ENCODE measurements around the gene MEPCE.

MEPCE gene

DNA sequence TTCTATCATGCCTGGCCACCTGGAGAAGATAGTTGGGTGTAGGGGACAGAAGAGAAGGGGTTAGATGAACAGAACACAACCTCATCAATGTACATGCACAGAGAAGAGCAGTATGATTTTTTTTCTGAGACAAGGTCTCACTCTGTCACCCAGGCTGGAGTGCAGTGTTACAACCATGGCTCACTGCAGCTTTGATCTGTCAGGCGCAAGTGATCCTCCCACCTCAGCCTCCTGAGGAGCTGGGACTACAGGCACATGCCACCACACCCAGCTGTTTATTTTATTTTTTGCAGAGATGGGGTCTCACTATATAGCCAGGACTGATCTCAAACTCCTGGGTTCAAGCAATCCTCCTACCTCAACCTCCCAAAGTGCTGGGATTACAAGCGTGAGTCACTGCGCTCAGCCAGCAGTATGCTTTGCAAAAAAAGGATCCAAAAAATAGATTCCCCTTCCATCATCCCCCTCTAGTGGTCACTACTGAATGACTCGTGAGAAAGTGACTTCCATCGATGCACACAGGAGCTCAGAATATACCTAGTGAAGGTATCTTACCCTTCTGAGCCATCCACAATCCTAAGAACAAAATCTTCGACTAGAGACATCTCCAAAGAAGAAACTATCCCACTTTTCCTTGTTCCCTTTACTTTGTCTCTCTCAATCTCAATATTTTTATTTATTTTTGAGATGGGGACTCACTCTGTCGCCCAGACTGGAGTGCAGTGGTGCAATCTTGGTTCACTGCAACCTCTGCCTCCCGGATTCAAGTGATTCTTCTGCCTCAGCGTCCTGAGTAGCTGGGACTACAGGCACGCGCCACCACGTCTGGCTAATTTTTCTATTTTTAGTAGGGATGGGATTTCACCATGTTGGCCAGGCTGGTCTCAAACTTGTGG lies 22.1 kb upstream of the MEPCE start:
- DNase-seq, result peak; percentile 74

DNA sequence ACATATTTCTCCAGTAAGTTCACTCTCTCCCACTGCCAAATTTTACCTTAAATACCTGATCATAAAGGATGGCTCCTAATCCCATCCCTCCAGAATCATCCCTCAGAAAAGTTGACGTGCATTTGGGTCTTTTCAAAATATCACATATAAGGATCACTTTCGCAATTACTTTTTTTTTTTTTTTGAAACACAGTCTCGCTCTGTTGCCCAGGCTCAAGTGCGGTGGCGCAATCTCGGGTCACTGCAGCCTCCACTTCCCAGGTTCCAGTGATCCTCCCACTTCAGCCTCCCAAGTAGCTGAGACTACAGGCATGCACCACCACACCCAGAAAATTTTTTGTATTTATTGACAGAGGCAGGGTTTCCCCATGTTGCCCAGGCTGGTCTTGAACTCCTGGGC lies 18.5 kb upstream of the MEPCE start:
- no peak for DNase-seq

DNA sequence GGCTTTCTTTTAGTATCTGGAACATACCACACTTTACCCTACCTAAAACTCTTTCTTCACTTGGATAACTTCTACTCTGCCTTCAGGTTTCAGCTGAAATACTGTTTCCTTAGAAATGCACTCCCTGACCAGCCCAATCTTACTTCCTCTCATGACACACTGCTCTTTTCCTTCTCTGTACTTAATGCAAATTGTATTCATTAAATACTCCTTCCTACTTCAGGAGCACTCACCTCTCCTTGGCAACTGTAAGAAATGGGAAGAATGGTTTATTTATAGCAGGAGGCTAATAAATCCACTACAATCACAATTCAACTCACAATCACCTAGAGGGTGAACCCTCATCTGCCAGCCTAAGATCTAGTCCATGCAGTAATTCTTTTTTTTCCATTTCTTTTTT lies 16.3 kb upstream of the MEPCE start:
- no peak for DNase-seq

DNA sequence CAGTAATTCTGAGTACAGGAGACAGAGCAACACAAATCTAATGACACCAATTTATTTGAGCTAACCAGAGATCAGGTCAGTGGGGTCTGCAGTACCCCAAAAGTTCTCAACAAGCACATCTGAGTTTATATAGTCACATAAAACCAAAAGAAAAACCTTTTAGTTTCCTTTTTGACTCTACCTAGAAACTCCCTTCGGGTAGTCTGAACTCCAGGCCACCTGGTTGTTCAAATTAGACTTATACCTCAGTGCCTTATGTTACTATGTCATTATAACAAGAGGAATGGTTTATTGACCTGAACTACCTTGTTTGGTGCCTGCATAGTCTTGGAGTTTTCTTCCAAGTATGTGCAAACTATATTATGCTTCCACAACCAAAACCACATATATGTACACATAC lies 15.7 kb upstream of the MEPCE start:
- no peak for DNase-seq

DNA sequence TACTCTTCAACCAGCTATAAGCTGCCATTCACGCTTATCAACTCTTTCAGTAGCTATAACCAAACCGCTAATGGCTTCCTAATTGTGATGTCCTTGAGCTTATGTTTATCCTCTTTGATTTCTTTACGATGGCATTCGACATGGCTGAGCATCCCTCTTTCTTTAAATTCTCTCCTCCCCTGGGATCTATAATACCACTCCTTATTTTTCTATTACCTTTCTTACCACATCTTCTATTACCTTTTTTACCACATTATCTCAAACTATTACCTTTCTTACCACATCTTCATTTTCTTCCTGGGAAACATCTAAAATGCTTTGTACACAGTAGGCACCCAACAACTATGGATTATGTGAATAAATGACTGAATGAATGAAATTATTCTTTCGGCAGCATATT lies 14.2 kb upstream of the MEPCE start:
- no peak for DNase-seq

DNA sequence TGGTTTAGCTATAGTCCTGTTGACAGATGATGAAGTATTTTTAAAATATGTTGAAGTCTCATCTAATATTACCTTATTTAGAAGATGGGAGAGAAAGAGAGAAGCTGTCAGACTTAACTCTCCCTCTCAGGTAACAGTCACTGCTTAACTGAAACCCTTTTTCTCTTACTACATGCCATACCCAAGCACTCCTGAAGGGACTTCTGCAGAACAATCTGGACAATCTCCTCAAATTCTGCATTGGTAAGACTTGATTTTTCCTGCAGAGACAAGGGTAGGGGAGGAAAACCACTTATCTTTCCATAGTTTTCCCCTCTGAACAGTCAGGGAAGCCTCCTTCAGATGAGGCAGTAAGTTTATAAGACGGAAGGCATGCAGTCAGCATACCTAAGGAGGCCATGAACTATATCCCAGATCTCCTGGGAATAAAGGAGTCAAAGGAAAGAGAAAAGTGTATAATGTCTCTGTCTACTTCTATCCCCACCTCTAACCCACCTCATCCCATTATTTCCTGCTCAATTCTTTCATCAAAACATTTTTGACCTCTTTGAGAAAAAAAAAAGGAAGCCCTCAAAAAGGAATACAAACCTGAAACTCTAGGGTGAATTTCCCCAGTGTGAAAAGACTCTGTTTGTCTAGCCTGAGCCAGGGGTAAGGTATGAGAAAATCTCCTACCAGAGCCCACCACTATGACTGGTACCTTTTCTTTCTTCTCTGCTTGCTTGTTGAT lies 10.5 kb upstream of the MEPCE start:
- DNase-seq, result peak; percentile 50

DNA sequence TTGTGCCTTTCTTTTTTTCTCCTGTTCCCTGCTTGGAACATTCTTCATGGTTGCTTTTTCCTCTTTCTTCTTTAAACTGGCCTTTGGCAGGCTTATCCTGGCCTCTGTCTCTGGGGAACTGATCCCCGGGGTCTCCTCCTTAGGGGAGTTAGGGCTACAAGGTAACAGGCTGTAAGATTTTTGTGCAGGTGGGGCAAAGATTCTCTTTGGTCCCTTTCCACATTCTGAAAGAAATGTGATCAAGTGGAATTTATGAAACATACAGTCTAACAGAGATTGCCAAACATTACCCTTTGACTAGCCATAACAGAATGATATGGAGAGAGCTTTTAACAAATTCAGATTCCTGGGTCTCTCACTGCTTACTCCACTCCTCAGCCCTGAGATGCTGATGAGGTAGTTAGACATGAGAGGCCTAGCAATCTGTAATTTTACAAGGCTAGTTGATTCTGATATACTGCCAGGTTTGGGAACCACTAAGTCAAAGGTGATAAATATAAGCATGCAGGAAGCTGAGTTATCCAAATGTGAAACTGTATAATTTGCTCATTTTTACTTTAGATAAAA lies 9.9 kb upstream of the MEPCE start:
- DNase-seq, result no peak

DNA sequence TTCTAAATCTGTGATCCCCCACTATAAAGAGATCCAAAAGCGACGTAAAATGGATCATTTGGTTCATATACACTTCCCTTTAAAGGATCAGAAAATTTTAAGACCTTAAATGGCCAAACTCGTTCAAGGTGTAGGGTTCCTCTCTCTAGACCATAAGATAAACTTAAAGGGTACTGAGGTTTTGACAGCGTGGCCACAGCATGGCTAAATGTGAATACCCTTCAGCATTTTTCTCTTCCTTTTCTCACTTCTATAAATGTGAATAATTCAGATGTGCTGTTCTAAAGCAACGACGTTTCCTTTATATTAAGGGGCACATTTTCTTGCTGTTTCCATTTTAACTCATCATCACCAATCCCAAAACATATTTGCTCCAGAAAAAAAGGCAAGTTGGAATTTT lies 6.3 kb upstream of the MEPCE start:
- DNase-seq, result no peak

DNA sequence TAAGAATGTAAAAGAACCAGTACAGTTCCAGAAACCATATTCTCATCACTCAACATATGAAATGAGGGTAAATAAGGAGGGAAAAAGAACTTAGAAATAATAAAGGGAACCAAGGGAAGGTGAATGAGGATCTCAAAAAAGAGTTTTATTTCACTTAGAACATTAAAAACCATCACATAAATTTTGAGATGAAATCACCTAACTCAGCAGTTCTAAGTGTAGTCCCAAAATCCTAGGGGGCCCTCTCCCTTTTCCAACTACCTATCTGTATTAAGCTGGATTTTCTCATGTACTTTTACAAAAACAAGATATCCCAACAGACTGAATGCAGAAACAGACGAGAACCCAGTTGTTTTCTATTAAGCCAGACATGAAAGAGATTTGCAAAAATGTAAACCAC lies 4.3 kb upstream of the MEPCE start:
- no peak for DNase-seq

DNA sequence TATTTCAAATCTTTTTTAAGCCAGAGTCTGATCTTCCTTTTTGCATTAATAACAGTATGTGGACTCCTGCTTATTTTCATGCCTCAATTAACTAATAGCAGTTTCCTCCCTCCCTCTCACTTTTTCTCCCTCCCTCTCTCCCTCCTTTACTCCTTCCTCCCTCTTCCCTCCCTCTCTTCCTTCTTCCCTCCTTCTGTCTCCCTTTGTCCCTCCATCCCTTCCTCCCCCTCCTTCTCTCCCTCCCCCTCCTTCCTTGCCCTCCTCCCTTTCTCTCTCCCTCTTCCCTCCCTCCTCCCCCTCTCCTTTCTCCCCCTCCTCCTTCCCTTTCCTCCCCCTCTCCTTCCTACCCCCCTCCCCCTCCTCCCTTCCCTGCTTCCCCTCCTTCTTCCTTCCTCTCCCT lies 3.1 kb upstream of the MEPCE start:
- DNase-seq, result no peak

DNA sequence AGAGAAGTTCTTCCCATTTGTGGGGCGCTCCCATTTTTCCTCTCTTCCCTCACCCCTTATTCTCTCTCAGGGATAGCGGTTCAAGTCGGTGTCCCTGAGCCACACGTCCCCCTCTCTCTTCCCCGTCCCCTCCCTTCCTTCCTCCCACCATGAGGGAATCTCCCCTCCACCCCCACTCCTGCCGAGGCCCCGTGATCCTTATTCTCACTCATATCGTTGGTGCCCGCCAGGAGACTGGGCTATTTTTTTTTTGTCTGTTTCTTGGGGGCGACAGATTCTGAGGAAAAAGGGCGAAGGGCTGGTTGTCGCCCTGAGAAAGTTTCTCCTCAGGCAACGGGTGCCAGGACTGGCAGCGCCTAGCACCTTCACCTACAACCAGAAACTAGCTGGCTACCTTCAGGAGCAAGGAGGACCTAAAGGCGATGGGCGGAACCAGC lies 1.9 kb upstream of the MEPCE start:
- DNase-seq, result no peak

DNA sequence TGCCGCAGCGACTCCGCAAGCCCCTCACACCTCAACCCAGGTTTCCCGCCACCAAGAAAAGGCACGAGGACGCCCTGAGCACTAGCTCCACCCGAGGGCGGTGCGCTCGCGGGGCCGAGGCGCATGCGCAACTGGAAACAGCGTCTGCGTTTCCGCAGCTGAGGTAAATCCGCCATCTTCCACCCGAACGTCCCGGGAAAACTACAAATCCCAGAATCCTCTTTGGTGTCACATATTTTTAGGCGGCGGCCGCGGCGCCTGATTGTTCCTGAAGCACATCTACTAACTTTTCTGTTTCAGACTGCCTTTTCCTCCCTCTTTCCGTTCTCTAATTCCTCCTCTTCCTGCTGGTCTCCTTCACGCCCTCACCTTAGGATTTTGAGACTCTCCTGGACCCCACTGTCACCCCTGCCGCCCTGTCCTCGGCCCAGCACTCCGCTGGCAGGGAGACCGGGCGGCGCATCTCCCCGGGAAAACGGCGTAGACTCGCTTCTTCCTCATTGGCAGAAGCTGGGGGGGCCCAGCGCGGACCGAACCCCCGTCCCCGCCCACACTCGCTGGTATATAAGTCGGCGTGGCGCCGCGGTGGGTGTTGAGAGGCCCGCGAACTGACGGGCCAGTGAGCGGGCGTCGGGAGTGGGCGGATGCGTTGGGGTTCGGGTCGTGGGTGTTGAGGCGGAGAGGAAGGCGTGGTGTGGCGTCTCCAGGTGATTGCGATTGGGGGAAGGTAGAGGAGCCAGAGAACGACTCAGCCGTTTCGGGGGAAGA lies 1.2 kb upstream of the MEPCE start, which contains the start of gene ZCWPW1:
Gene ZCWPW1, minus strand, starts transcription at position 505 of the 768 bp plus-strand sequence. CDS start 8,054 bp downstream, outside the sequence.
- peak; percentile 98 for DNase-seq

DNA sequence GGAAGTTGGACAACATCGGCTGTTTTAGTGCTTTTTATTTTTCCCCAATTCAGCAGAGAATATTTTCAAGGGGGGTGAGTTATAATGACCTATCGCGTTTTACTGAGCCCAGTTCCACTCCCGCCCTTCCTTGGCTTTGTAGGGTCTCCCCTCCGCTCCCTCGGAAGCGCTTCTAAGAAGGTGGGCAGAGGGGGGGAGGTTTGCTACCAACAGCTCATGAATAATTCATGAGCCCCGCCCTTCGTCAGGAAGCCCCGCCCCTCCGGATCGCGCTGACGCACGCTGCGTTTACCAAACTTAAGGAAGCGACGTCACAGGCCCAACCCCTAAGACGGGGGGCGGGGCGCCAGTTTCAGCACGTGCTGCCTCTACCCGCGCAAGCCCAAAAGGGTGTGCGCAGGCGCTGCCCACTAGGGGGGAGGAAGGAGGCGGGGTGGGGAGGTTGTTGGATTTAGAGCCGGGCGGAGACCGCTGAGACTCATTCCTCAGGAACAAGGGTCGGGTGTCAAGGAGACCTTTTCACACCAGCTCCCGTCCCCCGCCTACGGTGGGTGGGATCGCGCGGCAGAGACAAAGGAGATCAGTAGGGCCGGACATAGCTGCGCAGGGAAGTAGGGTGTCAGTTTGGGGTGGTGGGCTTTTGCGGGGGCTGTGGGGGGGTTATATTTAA lies 529 bp upstream of the MEPCE start:
- peak; percentile 100 for DNase-seq

DNA sequence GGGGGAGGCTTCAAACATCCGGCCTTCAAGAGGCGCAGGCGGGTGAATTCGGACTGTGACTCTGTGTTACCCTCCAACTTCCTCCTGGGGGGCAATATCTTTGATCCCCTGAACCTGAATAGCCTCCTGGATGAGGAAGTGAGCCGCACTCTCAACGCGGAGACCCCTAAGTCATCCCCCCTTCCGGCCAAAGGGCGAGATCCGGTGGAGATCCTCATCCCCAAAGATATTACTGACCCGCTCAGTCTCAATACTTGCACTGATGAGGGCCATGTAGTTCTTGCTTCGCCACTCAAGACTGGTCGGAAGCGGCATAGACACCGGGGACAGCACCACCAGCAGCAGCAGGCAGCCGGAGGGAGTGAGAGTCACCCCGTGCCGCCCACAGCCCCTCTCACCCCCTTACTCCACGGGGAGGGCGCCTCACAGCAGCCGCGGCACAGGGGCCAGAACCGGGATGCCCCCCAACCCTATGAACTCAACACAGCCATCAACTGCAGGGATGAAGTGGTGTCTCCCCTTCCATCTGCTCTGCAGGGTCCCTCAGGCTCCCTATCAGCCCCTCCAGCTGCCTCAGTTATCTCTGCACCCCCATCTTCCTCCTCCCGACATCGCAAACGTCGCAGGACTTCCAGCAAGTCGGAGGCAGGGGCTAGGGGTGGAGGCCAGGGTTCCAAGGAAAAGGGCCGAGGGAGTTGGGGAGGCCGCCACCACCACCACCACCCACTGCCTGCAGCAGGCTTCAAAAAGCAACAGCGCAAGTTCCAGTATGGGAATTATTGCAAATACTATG lies 1.1 kb downstream of the MEPCE start:
- no peak for DNase-seq

DNA sequence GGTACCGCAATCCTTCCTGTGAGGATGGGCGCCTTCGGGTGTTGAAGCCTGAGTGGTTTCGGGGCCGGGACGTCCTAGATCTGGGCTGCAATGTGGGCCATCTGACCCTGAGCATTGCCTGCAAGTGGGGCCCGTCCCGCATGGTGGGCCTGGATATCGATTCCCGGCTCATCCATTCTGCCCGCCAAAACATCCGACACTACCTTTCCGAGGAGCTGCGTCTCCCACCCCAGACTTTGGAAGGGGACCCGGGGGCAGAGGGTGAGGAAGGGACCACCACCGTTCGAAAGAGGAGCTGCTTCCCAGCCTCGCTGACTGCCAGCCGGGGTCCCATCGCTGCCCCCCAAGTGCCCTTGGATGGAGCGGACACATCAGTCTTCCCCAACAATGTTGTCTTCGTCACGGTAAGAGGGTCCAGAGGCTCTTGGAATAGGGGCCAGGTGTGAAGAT lies 1.7 kb downstream of the MEPCE start:
- DNase-seq, result no peak

DNA sequence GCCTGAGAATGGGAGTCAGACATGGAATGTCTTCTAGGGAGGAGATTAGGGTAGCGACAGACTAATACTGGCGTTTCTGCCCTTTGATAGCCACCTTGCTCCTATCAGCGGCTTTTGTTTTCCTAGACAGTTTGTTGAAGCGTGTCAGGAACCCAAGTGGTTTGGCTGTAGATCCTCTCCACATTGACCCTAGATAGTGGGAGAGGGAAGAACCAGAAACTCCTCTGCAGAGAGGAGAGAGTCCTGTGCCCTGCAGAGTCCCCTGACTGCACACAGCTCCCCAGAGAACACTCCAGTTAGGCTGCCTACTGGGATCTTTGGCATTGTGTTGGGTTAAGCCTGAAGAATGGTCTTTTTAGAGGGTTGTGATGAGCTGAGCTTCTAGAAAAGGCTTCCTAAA lies 2.4 kb downstream of the MEPCE start:
- no peak for DNase-seq

DNA sequence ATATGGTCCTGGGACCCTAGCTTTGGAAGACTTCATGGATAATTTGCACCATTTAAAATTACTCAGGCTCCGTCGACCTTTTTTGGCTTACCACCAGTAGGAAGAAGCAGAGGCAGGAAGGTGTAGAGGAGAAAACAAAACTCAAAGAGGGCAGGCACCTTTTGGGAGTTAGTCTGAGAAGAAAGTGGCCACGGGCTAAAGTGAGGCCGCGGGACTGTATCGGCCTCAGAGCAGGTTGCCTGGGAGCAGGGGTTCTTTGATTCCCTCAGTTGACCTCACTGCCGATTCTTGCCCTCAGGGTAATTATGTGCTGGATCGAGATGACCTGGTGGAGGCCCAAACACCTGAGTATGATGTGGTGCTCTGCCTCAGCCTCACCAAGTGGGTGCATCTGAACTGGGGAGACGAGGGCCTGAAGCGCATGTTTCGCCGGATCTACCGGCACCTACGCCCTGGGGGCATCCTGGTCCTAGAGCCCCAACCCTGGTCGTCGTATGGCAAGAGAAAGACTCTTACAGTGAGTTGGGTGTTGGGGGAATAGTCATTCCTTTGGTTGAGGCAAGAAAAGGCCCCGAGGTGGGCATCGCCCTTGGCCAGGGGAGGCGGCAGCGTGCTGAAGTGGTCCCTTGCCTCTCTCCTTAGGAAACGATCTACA lies 3.1 kb downstream of the MEPCE start:
- no peak for DNase-seq

DNA sequence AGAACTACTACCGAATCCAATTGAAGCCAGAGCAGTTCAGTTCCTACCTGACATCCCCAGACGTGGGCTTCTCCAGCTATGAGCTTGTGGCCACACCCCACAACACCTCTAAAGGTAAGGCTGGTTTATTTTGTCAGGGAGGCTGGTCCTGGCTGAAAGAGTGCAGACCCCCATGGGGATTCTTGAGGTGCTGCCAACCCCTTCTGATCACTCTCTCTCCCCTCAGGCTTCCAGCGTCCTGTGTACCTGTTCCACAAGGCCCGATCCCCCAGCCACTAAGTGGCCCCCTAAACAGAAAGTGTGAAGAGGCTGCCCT lies 3.6 kb downstream of the MEPCE start:
- DNase-seq, result no peak

DNA sequence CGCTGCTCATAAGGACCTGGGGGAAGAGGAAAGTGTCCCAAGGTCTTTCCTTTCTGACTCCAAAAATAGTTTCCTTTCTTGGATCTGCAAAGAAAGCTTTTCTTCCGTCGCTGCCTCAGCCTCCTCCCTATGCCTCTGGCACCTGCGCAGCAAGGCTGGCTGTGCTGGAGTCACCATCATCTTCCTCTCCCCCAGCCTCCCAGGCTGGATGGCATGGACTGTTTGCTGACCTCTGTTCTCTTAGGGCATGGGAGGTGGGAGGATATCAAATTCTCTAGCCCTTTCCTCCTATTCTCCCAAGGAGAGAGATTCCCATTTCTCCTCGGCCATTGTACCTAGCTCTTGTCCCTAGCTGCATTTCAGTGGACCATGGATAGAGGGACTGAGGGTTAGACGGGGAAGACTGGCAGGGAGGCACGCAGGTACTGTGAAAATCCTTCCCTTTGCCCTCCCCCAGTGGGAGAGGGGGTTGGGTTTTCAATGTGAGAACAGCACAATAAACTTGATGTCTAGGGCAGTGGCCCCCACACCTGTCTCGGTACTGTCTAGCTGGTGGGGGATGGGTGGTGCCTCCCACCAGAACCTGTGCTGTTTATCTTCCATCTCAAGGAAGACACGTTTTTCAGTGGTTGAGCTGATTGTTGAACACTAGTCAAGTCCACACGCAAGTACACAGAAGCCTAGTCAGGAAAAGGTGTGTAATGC lies 4.1 kb downstream of the MEPCE start:
- no peak for DNase-seq

All from fibroblast of skin of right biceps (primary cell).